Measurements from ENCODE around the gene SSBP2. TPM values are rescaled to one million over a fixed set of nuclear protein-coding genes. Genes with fewer than 3 reads are reported as not detected.

Gene SSBP2
- total and polyA plus RNA-seq, 8 donors: 0.87 to 86.2 (median 24.6) TPM

- DNase-seq: no peak
- no peaks in the 10 kb centered on the region for H3K27me3 ChIP-seq
- intact Hi-C loops (cut with DNase I; ENCODE audit: low total_unique reads): loop anchor here (5.0 kb wide), 1 partner anchor 738 kb away; no protein-coding TSS in a partner anchor
- peaks cover 0 to 3% (median 0%) of the 10 kb centered on the region in 4 donors for H3K36me3 ChIP-seq
- no peak overlapping the region for H3K27ac ChIP-seq
- H3K4me3 ChIP-seq: no peak overlapping the region
- peaks cover 0 to 28% (median 8%) of the 10 kb centered on the region in 4 donors for H3K4me1 ChIP-seq
- TF ChIP-seq POLR2AphosphoS5 (IDR thresholded peaks at IDR 0.05) (no peak), EP300 (IDR thresholded peaks at IDR 0.05) (no peak), POLR2A (IDR thresholded peaks at IDR 0.05) (no peak), CTCF (IDR thresholded peaks at IDR 0.05) (no peak)
- H3K9me3 ChIP-seq: no peaks in the 10 kb centered on the region
Observed at GRCh38 chr5:81428861-81429260, 322.0 kb downstream of the SSBP2 start.

GRCh38 chr5:81428446-81428845, 322.5 kb downstream of the SSBP2 start:
- WGBS, 5 donors: 70 to 93% (median 86%) methylated on average over 3 of the region's 3 CpGs
- no peak for DNase-seq
- Histone ChIP-seq H3K27ac (no peak overlapping the region), H3K9me3 (no peaks in the 10 kb centered on the region), H3K4me1 (peaks cover 0 to 28% (median 8%) of the 10 kb centered on the region in 4 donors), H3K27me3 (no peaks in the 10 kb centered on the region), H3K4me3 (no peak overlapping the region), H3K36me3 (peaks cover 0 to 3% (median 0%) of the 10 kb centered on the region in 4 donors)
- TF ChIP-seq POLR2A (IDR thresholded peaks at IDR 0.05) (no peak), CTCF (IDR thresholded peaks at IDR 0.05) (no peak), EP300 (IDR thresholded peaks at IDR 0.05) (no peak), POLR2AphosphoS5 (IDR thresholded peaks at IDR 0.05) (no peak)
- intact Hi-C loops (cut with DNase I; ENCODE audit: low total_unique reads): loop anchor here (5.0 kb wide), 1 partner anchor 739 kb away; no protein-coding TSS in a partner anchor

- no peaks in the 10 kb centered on the region for H3K27me3 ChIP-seq
- TF ChIP-seq EP300 (IDR thresholded peaks at IDR 0.05) (no peak), POLR2A (IDR thresholded peaks at IDR 0.05) (no peak), POLR2AphosphoS5 (IDR thresholded peaks at IDR 0.05) (no peak)
- peaks cover 0 to 28% (median 8%) of the 10 kb centered on the region in 4 donors for H3K4me1 ChIP-seq
- intact Hi-C loops (cut with DNase I; ENCODE audit: low total_unique reads): loop anchor here (5.0 kb wide), 1 partner anchor 740 kb away; no protein-coding TSS in a partner anchor
- no peak for DNase-seq
- H3K36me3 ChIP-seq: peaks cover 0 to 3% (median 0%) of the 10 kb centered on the region in 4 donors
- no peaks in the 10 kb centered on the region for H3K9me3 ChIP-seq
- H3K27ac ChIP-seq: no peak overlapping the region
- 80 to 100% (median 95%) methylated on average over 1 of the region's 1 CpG for WGBS, 5 donors
- no peak overlapping the region for H3K4me3 ChIP-seq
Observed at GRCh38 chr5:81427566-81427965, 323.3 kb downstream of the SSBP2 start.

GRCh38 chr5:81426359-81427030, 324.4 kb downstream of the SSBP2 start:
- intact Hi-C loops (cut with DNase I; ENCODE audit: low total_unique reads): loop anchor here (5.0 kb wide), 1 partner anchor 741 kb away; no protein-coding TSS in a partner anchor
- peak in 1 of 2 donors; percentile 22 for DNase-seq
- Histone ChIP-seq H3K9me3 (no peaks in the 10 kb centered on the region), H3K27ac (peak overlapping the region in 2 of 5 donors; percentile 15 to 44), H3K36me3 (no peaks in the 10 kb centered on the region), H3K4me3 (no peak overlapping the region), H3K27me3 (no peaks in the 10 kb centered on the region), H3K4me1 (peaks cover 0 to 33% (median 8%) of the 10 kb centered on the region in 4 donors)
- TF ChIP-seq CTCF (IDR thresholded peaks at IDR 0.05): no peak
- no peak for TF ChIP-seq EP300 (IDR thresholded peaks at IDR 0.05)
- no peak for TF ChIP-seq POLR2A (IDR thresholded peaks at IDR 0.05)
- no peak for TF ChIP-seq POLR2AphosphoS5 (IDR thresholded peaks at IDR 0.05)
- WGBS, 5 donors: 41 to 63% (median 49%) methylated on average over 3 of the region's 3 CpGs

All from stomach (tissue), 9 donors.